Measurements from ENCODE around the gene PLP1.

DNA sequence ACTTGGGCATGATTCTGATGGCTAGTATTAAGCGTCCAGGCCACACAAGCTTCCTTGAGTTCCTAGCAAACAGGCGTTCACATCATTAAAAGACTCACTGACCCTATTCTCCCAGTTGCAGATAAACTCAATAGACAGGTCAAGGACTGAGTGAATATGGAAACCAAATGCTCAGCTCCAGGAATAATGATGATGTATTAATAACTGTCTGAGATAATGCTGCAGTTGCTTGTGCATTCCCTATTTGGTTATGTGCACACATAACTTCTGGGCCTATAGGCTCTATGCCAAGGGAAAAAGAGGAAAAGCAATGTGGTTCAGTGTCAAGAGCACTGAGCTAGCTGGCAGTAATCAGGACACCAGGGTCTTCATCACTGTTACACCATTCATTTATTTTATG lies 51.9 kb downstream of the PLP1 start:
- TF ChIP-seq POLR2A (IDR thresholded peaks at IDR 0.05) (no peak), POLR2AphosphoS5 (IDR thresholded peaks at IDR 0.05) (no peak)
- TF ChIP-seq, protein P1, sequence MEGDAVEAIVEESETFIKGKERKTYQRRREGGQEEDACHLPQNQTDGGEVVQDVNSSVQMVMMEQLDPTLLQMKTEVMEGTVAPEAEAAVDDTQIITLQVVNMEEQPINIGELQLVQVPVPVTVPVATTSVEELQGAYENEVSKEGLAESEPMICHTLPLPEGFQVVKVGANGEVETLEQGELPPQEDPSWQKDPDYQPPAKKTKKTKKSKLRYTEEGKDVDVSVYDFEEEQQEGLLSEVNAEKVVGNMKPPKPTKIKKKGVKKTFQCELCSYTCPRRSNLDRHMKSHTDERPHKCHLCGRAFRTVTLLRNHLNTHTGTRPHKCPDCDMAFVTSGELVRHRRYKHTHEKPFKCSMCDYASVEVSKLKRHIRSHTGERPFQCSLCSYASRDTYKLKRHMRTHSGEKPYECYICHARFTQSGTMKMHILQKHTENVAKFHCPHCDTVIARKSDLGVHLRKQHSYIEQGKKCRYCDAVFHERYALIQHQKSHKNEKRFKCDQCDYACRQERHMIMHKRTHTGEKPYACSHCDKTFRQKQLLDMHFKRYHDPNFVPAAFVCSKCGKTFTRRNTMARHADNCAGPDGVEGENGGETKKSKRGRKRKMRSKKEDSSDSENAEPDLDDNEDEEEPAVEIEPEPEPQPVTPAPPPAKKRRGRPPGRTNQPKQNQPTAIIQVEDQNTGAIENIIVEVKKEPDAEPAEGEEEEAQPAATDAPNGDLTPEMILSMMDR (IDR thresholded peaks at IDR 0.05): no peak

All from prostate gland (tissue), 2 donors.